Osteocyte (in vitro differentiated cells): ENCODE measurements around the gene ADGRL2. TPM values are rescaled to one million over a fixed set of nuclear protein-coding genes. Genes with fewer than 3 reads are reported as not detected.

ENCODE experiments used
- DNase-seq: peaks from one replicate; pipeline ENCODE4 v3.0.0; 2021; ENCODE audit warnings: mixed read lengths; ENCODE audit not compliant: unreplicated experiment; ENCODE audit errors: extremely low spot score
- H3K27ac Mint-ChIP-seq: one replicate; pipeline ENCODE4 v1.8.0; 2021; ENCODE audit warnings: mild to moderate bottlenecking, mixed read lengths; ENCODE audit not compliant: unreplicated experiment
- H3K27me3 Mint-ChIP-seq: one replicate; pipeline ENCODE4 v1.8.0; 2021; ENCODE audit warnings: mixed read lengths; ENCODE audit not compliant: unreplicated experiment
- H3K36me3 Mint-ChIP-seq: one replicate; pipeline ENCODE4 v1.8.0; 2021; ENCODE audit warnings: mixed read lengths; ENCODE audit not compliant: unreplicated experiment
- H3K4me1 Mint-ChIP-seq: one replicate; pipeline ENCODE4 v1.8.0; 2021; ENCODE audit warnings: mixed read lengths; ENCODE audit not compliant: unreplicated experiment
- H3K4me3 Mint-ChIP-seq: one replicate; pipeline ENCODE4 v1.8.0; 2021; ENCODE audit warnings: mild to moderate bottlenecking, moderate library complexity, mixed read lengths; ENCODE audit not compliant: unreplicated experiment
- H3K9me3 Mint-ChIP-seq: one replicate; pipeline ENCODE4 v1.8.0; 2021; ENCODE audit warnings: mixed read lengths; ENCODE audit not compliant: unreplicated experiment
- CTCF ChIP-seq: fragments of 200-600 bp; sonication (generic); IDR thresholded peaks from 2 replicates; pipeline ENCODE4 v1.5.0; 2021; ENCODE audit warnings: antibody characterized with exemption, mild to moderate bottlenecking, moderate library complexity
- total RNA-seq: library from RNA; stranded (reverse); gene quantifications from 2 replicates; pipeline ENCODE4 v1.2.1, GENCODE V29; 2021

ADGRL2 gene
- total RNA-seq, 1 donor from 2014 or later, result 76.3 TPM

- TF ChIP-seq CTCF, result no peak
- Mint-ChIP-seq H3K36me3 (no peaks in the 10 kb centered on the region), H3K9me3 (no peaks in the 10 kb centered on the region), H3K4me1 (peaks cover 42% of the 10 kb centered on the region), H3K4me3 (no peak overlapping the region), H3K27ac (no peak overlapping the region), H3K27me3 (peaks cover 16% of the 10 kb centered on the region)
- DNase-seq, result no peak
Observed at GRCh38 chr1:81806432-81806770, 5.7 kb downstream of the ADGRL2 start.

- Mint-ChIP-seq H3K27me3 (peaks cover 16% of the 10 kb centered on the region), H3K4me3 (no peak overlapping the region), H3K9me3 (no peaks in the 10 kb centered on the region), H3K36me3 (no peaks in the 10 kb centered on the region), H3K27ac (no peak overlapping the region), H3K4me1 (peaks cover 41% of the 10 kb centered on the region)
- peak; percentile 42 for TF ChIP-seq CTCF
- DNase-seq, result no peak
Observed at GRCh38 chr1:81808760-81809159, 8.0 kb downstream of the ADGRL2 start.

GRCh38 chr1:81809808-81810207, 9.1 kb downstream of the ADGRL2 start:
- no peak for DNase-seq
- TF ChIP-seq CTCF, result no peak
- peaks cover 32% of the 10 kb centered on the region for H3K4me1 Mint-ChIP-seq
- H3K9me3 Mint-ChIP-seq, result no peaks in the 10 kb centered on the region
- no peak overlapping the region for H3K4me3 Mint-ChIP-seq
- H3K27me3 Mint-ChIP-seq, result peaks cover 16% of the 10 kb centered on the region
- H3K36me3 Mint-ChIP-seq, result no peaks in the 10 kb centered on the region
- H3K27ac Mint-ChIP-seq, result no peak overlapping the region

GRCh38 chr1:81811757-81812371, 11.1 kb downstream of the ADGRL2 start:
- Mint-ChIP-seq H3K36me3 (no peaks in the 10 kb centered on the region), H3K27ac (no peak overlapping the region), H3K4me3 (no peak overlapping the region), H3K27me3 (peaks cover 3% of the 10 kb centered on the region), H3K4me1 (peaks cover 20% of the 10 kb centered on the region), H3K9me3 (no peaks in the 10 kb centered on the region)
- no peak for DNase-seq
- TF ChIP-seq CTCF, result peak; percentile 55

GRCh38 chr1:81812712-81813111, 12.0 kb downstream of the ADGRL2 start:
- H3K9me3 Mint-ChIP-seq, result no peaks in the 10 kb centered on the region
- no peak for TF ChIP-seq CTCF
- H3K4me1 Mint-ChIP-seq, result peaks cover 17% of the 10 kb centered on the region
- H3K27me3 Mint-ChIP-seq, result no peaks in the 10 kb centered on the region
- no peak overlapping the region for H3K27ac Mint-ChIP-seq
- H3K36me3 Mint-ChIP-seq, result no peaks in the 10 kb centered on the region
- H3K4me3 Mint-ChIP-seq, result no peak overlapping the region
- no peak for DNase-seq
